Thymus (tissue), 11 donors: Measurements from ENCODE around the gene GBF1. TPM values are rescaled to one million over a fixed set of nuclear protein-coding genes. Genes with fewer than 3 reads are reported as not detected.

Experiments used
- DNase-seq, 9 donors: peaks; one replicate each; pipeline ENCODE4 v3.0.0-alpha.2; 2013; ENCODE audit warnings: low spot score in 9 of 9, low read depth in 6 of 9, missing footprints in 1 of 9
- H3K27ac ChIP-seq, 2 donors: one replicate each; pipeline ENCODE4 v1.5.1; 2013; ENCODE audit warnings: control low read depth in 1 of 2, low read depth in 1 of 2, low read length in 1 of 2, mild to moderate bottlenecking in 1 of 2, moderate library complexity in 1 of 2
- H3K27me3 ChIP-seq, 2 donors: one replicate each; pipeline ENCODE4 v1.5.1; 2013; ENCODE audit warnings: low read length in 1 of 2; ENCODE audit not compliant: control insufficient read depth in 2 of 2, insufficient read depth in 1 of 2
- H3K36me3 ChIP-seq, 2 donors: one replicate each; pipeline ENCODE4 v1.5.1; 2013; ENCODE audit warnings: low read length in 1 of 2, mild to moderate bottlenecking in 1 of 2, moderate library complexity in 1 of 2; ENCODE audit not compliant: control insufficient read depth in 2 of 2, insufficient read depth in 2 of 2
- H3K4me1 ChIP-seq, 2 donors: one replicate each; pipeline ENCODE4 v1.5.1; 2013; ENCODE audit warnings: low read length in 2 of 2; ENCODE audit not compliant: control insufficient read depth in 2 of 2, insufficient read depth in 2 of 2
- H3K4me3 ChIP-seq, 2 donors: one replicate each; pipeline ENCODE4 v1.5.1; 2013; ENCODE audit warnings: low read length in 2 of 2, control low read depth in 1 of 2, mild to moderate bottlenecking in 1 of 2
- H3K9me3 ChIP-seq, 2 donors: one replicate each; pipeline ENCODE4 v1.5.1; 2013; ENCODE audit warnings: low read length in 1 of 2, mild to moderate bottlenecking in 1 of 2; ENCODE audit not compliant: control insufficient read depth in 2 of 2, insufficient read depth in 1 of 2
- WGBS: extraction: QIAGEN DNeasy Blood & Tissue Kit; methylation state at CpG from one replicate; pipeline ENCODE4 v1.1.7; 2013; 5-methylcytosine and 5-hydroxymethylcytosine counted together
- polyA plus RNA-seq: library from polyadenylated mRNA; stranded (reverse); fragments of 200-250 nt; gene quantifications from one replicate; pipeline ENCODE4 v1.2.3, GENCODE V29; 2013
- total RNA-seq: library from RNA; stranded (reverse); fragments of 120-200 nt; gene quantifications from one replicate; pipeline ENCODE4 v1.2.4, GENCODE V29; 2013
- donor health status: healthy.

Gene GBF1
- total and polyA plus RNA-seq, 2 donors = 9.6 to 11.1 TPM

DNA sequence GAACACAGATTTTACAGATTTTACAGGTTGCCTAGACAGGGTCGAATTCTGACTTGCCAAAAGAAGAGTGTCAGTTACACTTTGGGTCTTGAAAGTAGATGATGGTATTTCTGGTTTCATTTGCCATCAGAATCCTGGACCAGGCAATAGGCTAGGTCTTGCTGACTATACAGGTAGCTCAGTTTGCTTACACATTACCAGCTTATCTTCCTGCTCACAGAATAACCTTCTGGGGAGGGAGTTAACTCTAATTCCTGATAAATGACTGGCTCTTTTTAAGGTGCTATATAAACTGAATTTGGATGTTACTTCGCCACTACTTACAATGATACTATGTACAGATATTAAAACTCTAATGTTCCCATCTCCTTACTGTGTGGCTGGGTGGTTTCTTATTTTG lies 39.8 kb downstream of the GBF1 start:
- WGBS = 99% methylated on average over 2 of the region's 2 CpGs
- Histone ChIP-seq H3K27ac (no peak overlapping the region), H3K36me3 (peaks cover 0 to 13% of the 10 kb centered on the region in 2 donors), H3K27me3 (no peaks in the 10 kb centered on the region), H3K4me1 (peaks cover 4 to 8% of the 10 kb centered on the region in 2 donors), H3K4me3 (no peak overlapping the region), H3K9me3 (no peaks in the 10 kb centered on the region)
- DNase-seq = no peak

DNA sequence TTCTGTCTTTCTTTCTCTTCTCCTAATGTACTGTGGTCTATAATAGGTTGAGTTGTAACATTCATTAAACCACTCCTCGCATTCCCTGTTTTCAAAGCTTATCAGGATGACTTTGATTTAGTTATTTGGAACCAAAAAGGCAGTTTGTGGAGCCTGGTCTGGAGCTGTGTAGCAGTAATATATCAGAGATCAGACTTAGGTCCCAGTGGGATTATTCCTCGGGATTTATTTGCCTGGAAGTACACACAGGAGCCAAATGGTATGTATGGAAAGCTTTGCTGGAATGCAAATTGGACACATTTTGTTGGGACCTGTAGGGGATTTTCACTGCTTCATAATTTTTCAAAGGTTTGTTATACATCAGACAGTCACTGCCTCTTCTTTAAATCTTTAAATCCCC lies 40.9 kb downstream of the GBF1 start:
- no peaks in the 10 kb centered on the region for H3K4me1 ChIP-seq
- WGBS = 96% methylated on average over 2 of the region's 2 CpGs

DNA sequence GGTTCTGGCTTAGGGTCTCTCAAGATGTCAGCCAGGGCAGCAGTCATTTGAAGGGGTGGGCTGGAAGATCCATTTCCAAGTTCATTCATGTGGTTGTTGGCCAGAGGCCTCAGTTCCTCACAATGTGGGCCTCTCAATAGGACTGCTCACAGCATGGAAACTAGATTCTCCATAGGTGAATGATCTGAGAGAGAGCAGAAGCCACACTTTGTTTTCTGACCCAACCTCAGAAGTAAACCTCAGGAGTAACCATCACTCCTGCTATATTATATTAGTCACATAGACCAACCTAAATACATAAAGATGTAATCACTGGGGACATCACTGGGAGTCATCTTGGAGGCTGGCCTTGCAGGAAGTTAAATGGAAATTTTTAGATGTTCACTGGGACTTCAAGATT lies 42.2 kb downstream of the GBF1 start:
- no peak overlapping the region for H3K4me3 ChIP-seq
- DNase-seq = no peak
- H3K27me3 ChIP-seq = no peaks in the 10 kb centered on the region
- peaks cover 4 to 11% of the 10 kb centered on the region in 2 donors for H3K36me3 ChIP-seq
- no peaks in the 10 kb centered on the region for H3K9me3 ChIP-seq
- no peak overlapping the region for H3K27ac ChIP-seq
- H3K4me1 ChIP-seq = no peaks in the 10 kb centered on the region

More for the DNA sequence above, 40.9 kb downstream of the GBF1 start:
- H3K27me3 ChIP-seq = no peaks in the 10 kb centered on the region
- no peak overlapping the region for H3K27ac ChIP-seq
- DNase-seq = no peak
- no peaks in the 10 kb centered on the region for H3K9me3 ChIP-seq
- H3K4me3 ChIP-seq = no peak overlapping the region
- H3K36me3 ChIP-seq = peaks cover under 1 to 13% of the 10 kb centered on the region in 2 donors

DNA sequence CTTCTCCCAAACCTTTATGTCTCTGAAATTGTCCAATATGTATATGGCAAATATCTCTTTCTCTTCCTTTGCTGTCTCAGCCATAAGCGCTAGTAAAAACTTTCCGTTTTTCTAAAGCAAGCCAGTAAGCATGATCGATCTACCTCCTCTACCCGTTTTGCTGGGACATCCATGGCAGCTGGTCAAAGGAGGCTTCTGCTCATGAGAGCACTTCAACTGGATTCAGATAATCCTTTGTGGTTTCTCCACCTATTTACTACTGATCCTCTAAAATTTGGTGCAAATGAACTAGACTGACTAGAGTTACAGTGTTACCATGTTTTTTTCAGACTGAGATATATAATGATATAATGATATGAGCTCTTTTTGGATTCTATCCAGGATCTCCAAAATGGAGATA lies 42.7 kb downstream of the GBF1 start:
- H3K27ac ChIP-seq = no peak overlapping the region
- H3K36me3 ChIP-seq = peaks cover 4 to 8% of the 10 kb centered on the region in 2 donors
- no peak for DNase-seq
- no peaks in the 10 kb centered on the region for H3K27me3 ChIP-seq
- H3K4me3 ChIP-seq = no peak overlapping the region
- no peaks in the 10 kb centered on the region for H3K9me3 ChIP-seq
- no peaks in the 10 kb centered on the region for H3K4me1 ChIP-seq
- 99% methylated on average over 4 of the region's 4 CpGs for WGBS

DNA sequence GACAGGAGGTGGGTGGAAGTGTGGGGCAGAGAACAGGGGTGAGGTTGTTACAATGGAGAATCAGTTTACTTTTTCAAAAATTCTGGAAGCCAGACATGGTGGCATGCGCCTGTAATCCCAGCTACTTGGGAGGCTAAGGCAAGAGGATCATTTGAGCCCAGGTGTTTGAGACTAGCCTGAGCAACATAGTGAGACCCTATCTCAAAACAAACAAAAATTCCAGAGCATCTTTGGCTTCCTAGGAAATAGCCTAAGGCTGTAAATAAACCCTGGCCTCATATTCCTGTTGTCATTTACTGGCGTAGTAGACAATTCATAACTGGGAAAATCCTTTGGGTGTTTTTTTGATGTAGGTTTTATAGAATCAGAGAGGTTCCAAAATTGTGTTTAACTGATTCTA lies 44.0 kb downstream of the GBF1 start:
- over 99% methylated on average over 2 of the region's 2 CpGs for WGBS
- H3K27ac ChIP-seq = no peak overlapping the region
- H3K4me3 ChIP-seq = no peak overlapping the region
- no peaks in the 10 kb centered on the region for H3K9me3 ChIP-seq
- peaks cover 4 to 6% of the 10 kb centered on the region in 2 donors for H3K36me3 ChIP-seq
- no peaks in the 10 kb centered on the region for H3K27me3 ChIP-seq
- DNase-seq = no peak
- no peaks in the 10 kb centered on the region for H3K4me1 ChIP-seq

DNA sequence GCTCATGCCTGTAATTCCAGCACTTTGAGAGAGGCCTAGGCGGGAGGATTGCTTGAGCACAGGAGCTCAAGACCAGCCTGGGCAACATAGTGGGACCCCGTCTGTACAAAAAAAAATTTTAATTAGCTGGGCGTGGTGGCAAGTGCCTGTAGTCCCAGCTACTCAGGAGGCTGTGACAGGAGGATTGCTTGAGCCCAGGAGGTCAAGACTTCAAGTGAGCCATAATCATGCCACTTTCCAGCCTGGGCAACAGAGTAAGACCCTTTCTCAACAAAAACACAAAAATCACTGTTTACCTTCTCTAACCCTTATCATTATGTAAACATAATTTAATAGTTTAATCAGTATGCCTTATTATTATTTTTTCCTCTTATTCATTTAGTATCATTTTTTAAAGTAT lies 44.5 kb downstream of the GBF1 start:
- WGBS = 98% methylated on average over 3 of the region's 3 CpGs
- no peaks in the 10 kb centered on the region for H3K4me1 ChIP-seq

DNA sequence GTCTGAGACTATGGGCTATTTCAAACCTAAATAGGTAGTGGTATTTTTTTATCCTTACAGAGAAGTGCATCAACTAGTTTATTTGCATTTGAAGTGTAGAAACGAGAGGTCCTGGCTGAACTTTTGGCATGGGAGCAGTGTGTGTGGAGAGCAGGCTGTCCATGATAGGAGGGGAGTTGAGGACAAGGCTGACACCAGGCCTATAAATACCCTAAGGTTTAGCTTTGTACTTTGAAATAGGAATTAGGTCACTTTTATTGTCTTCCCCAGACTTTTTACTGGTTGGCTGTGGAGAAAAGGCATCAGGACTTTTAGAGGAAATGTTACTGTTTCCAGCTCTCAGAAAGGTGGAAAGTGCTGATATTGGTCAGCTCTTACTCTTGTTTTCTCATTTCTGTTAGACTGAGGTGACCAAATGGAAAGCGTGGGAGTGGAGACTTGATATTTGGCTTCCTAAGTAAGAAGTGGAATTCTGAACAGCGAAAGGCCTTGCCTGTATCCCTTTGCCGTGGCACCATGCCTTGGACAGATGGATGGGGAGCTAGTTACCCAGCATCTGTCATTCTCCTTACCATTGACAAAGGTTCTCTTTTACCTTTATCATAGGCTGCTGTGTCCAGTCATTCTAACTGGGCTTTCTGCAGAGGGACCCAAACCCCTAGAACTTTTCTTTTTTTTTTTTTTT lies 46.0 kb downstream of the GBF1 start:
- DNase-seq = no peak
- peaks cover 4 to 5% of the 10 kb centered on the region in 2 donors for H3K36me3 ChIP-seq
- no peaks in the 10 kb centered on the region for H3K27me3 ChIP-seq
- H3K4me1 ChIP-seq = no peaks in the 10 kb centered on the region
- H3K27ac ChIP-seq = no peak overlapping the region
- H3K4me3 ChIP-seq = no peak overlapping the region
- 95% methylated on average over 4 of the region's 4 CpGs for WGBS
- no peaks in the 10 kb centered on the region for H3K9me3 ChIP-seq

More for the DNA sequence above, 44.5 kb downstream of the GBF1 start:
- no peaks in the 10 kb centered on the region for H3K9me3 ChIP-seq
- H3K4me3 ChIP-seq = no peak overlapping the region
- H3K27ac ChIP-seq = no peak overlapping the region
- no peaks in the 10 kb centered on the region for H3K27me3 ChIP-seq
- peaks cover 4 to 5% of the 10 kb centered on the region in 2 donors for H3K36me3 ChIP-seq
- no peak for DNase-seq

DNA sequence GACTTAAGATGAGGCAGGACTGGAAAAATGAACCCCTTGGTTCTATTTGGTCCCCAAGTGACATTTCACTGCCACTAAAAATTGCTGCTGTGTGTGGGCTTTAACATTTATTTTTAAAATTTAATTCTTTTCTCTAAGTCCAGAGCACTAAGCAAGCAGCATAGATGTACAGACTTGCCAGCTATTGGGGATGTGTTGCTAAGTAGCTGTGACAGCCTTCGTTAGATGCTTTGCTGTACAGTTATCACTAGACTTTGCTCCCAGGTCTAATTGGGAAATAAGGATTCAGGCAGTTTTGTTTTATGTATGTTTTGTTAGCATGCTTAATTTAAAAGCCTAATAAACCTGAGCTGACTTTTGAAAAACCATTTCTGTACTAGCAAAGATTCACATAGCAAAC lies 51.8 kb downstream of the GBF1 start:
- Histone ChIP-seq H3K4me1 (no peaks in the 10 kb centered on the region), H3K4me3 (no peak overlapping the region), H3K27ac (no peak overlapping the region), H3K36me3 (no peaks in the 10 kb centered on the region), H3K9me3 (no peaks in the 10 kb centered on the region), H3K27me3 (no peaks in the 10 kb centered on the region)
- 96% methylated on average over 1 of the region's 1 CpG for WGBS
- DNase-seq = no peak

DNA sequence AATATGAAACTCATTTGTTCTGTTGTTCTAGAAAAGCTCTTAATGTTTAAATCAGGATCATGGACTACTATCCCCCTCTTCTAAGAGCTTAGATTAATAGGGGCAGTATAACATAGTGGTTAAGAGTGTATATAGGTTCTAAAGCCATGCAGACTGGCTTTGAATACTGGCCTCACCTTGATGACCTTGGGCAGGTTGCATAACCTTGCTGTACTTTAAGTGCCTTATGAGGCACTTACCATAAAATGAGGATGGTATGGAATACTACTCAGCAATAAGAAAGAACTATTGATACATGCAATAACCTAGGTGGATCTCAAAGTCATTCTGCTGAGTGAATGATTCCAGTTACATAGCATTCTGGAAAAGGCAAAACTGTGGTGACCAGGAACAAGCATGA lies 53.6 kb downstream of the GBF1 start:
- Histone ChIP-seq H3K27ac (no peak overlapping the region), H3K4me3 (no peak overlapping the region), H3K9me3 (no peaks in the 10 kb centered on the region), H3K36me3 (no peaks in the 10 kb centered on the region), H3K27me3 (no peaks in the 10 kb centered on the region), H3K4me1 (no peaks in the 10 kb centered on the region)
- DNase-seq = no peak
